IPS-15b (cell line): ENCODE data around the gene ORC2.
"Not testable (repeated sequence)": the region's sequence is repeated elsewhere in the genome, so short reads cannot be mapped to it uniquely, and the experiment has no call there.

Experiments
- H3K27me3 ChIP-seq: one replicate; pipeline ENCODE4 v1.6.1; 2013; ENCODE audit warnings: low read length; ENCODE audit not compliant: control insufficient read depth, insufficient read depth
- H3K36me3 ChIP-seq: one replicate; pipeline ENCODE4 v1.6.1; 2013; ENCODE audit warnings: low read length; ENCODE audit not compliant: control insufficient read depth, insufficient read depth
- H3K4me1 ChIP-seq: one replicate; pipeline ENCODE4 v1.6.1; 2013; ENCODE audit warnings: mild to moderate bottlenecking, low read length; ENCODE audit not compliant: control insufficient read depth, insufficient read depth
- H3K4me3 ChIP-seq: one replicate; pipeline ENCODE4 v1.5.1; 2013; ENCODE audit warnings: low read depth, low read length
- H3K9ac ChIP-seq: one replicate; pipeline ENCODE4 v1.6.1; 2013; ENCODE audit warnings: low read depth, mild to moderate bottlenecking, low read length
- H3K9me3 ChIP-seq: one replicate; pipeline ENCODE4 v1.6.1; 2013; ENCODE audit warnings: mild to moderate bottlenecking, low read length; ENCODE audit not compliant: control insufficient read depth, insufficient read depth

ORC2 gene

GRCh38 chr2:200929334-200930249, 33.9 kb downstream of the ORC2 start:
- H3K4me3 ChIP-seq, result no peak overlapping the region
- H3K36me3 ChIP-seq, result peaks cover 8% of the 10 kb centered on the region
- H3K9me3 ChIP-seq, result no peaks in the 10 kb centered on the region
- no peaks in the 10 kb centered on the region for H3K27me3 ChIP-seq
- H3K4me1 ChIP-seq, result no peaks in the 10 kb centered on the region
- no peak overlapping the region for H3K9ac ChIP-seq

- Histone ChIP-seq H3K36me3 (peaks cover 16% of the 10 kb centered on the region), H3K27me3 (no peaks in the 10 kb centered on the region), H3K9me3 (no peaks in the 10 kb centered on the region), H3K4me3 (no peak overlapping the region), H3K4me1 (no peaks in the 10 kb centered on the region), H3K9ac (no peak overlapping the region)
Observed at GRCh38 chr2:200922439-200922838, 41.0 kb downstream of the ORC2 start.

GRCh38 chr2:200913654-200914053, 49.8 kb downstream of the ORC2 start:
- H3K4me1 ChIP-seq, result no peaks in the 10 kb centered on the region
- H3K27me3 ChIP-seq, result no peaks in the 10 kb centered on the region
- no peaks in the 10 kb centered on the region for H3K9me3 ChIP-seq
- no peak overlapping the region for H3K4me3 ChIP-seq
- peaks cover 22% of the 10 kb centered on the region for H3K36me3 ChIP-seq
- no peak overlapping the region for H3K9ac ChIP-seq

- peaks cover 16% of the 10 kb centered on the region for H3K36me3 ChIP-seq
- no peaks in the 10 kb centered on the region for H3K9me3 ChIP-seq
- H3K4me1 ChIP-seq, result no peaks in the 10 kb centered on the region
- no peaks in the 10 kb centered on the region for H3K27me3 ChIP-seq
- no peak overlapping the region for H3K4me3 ChIP-seq
- H3K9ac ChIP-seq, result no peak overlapping the region
Observed at GRCh38 chr2:200909958-200910357, 53.5 kb downstream of the ORC2 start.

GRCh38 chr2:200905618-200906296, 57.7 kb downstream of the ORC2 start:
- Histone ChIP-seq H3K9ac (no peak overlapping the region), H3K36me3 (peaks cover 7% of the 10 kb centered on the region), H3K4me3 (no peak overlapping the region), H3K9me3 (no peaks in the 10 kb centered on the region), H3K4me1 (no peaks in the 10 kb centered on the region), H3K27me3 (no peaks in the 10 kb centered on the region)

GRCh38 chr2:200901459-200902072, 61.9 kb downstream of the ORC2 start:
- Histone ChIP-seq H3K9ac (no peak overlapping the region), H3K4me3 (no peak overlapping the region), H3K4me1 (no peaks in the 10 kb centered on the region), H3K27me3 (no peaks in the 10 kb centered on the region), H3K9me3 (no peaks in the 10 kb centered on the region), H3K36me3 (peaks cover 21% of the 10 kb centered on the region)

- Histone ChIP-seq H3K36me3 (peaks cover 20% of the 10 kb centered on the region), H3K9me3 (no peaks in the 10 kb centered on the region), H3K27me3 (no peaks in the 10 kb centered on the region), H3K9ac (no peak overlapping the region), H3K4me1 (no peaks in the 10 kb centered on the region), H3K4me3 (no peak overlapping the region)
Observed at GRCh38 chr2:200899482-200899881, 64.0 kb downstream of the ORC2 start.

- H3K36me3 ChIP-seq, result peaks cover 9% of the 10 kb centered on the region
- H3K4me1 ChIP-seq, result peaks cover 5% of the 10 kb centered on the region
- no peaks in the 10 kb centered on the region for H3K27me3 ChIP-seq
- peak within 1 kb of the TSS; percentile 98 for H3K9ac ChIP-seq
- no peaks in the 10 kb centered on the region for H3K9me3 ChIP-seq
- H3K4me3 ChIP-seq, result peak within 1 kb of the TSS; percentile 96
Observed at GRCh38 chr2:200888704-200889625, 74.5 kb downstream of the ORC2 start, which contains the start of the genes NIF3L1 and PPIL3. TSS of gene NIF3L1 (plus strand) at chr2:200889371. CDS start at chr2:200891944, 2,573 bp downstream. TSS of gene PPIL3 (minus strand) at chr2:200889077. CDS start at chr2:200887615, 1,462 bp downstream.

GRCh38 chr2:200881715-200882249, 81.7 kb downstream of the ORC2 start:
- not testable (repeated sequence) for H3K9me3 ChIP-seq, H3K9ac ChIP-seq, H3K4me1 ChIP-seq, H3K4me3 ChIP-seq, H3K27me3 ChIP-seq
- peaks cover 15% of the 10 kb centered on the region for H3K36me3 ChIP-seq

GRCh38 chr2:200878289-200878880, 85.1 kb downstream of the ORC2 start:
- no peaks in the 10 kb centered on the region for H3K27me3 ChIP-seq
- no peaks in the 10 kb centered on the region for H3K9me3 ChIP-seq
- H3K9ac ChIP-seq, result no peak overlapping the region
- H3K4me3 ChIP-seq, result no peak overlapping the region
- peaks cover 7% of the 10 kb centered on the region for H3K36me3 ChIP-seq
- H3K4me1 ChIP-seq, result no peaks in the 10 kb centered on the region
